Adrenal gland (tissue), 12 donors: ENCODE data around the gene CIC. TPM values are rescaled to one million over a fixed set of nuclear protein-coding genes. Genes with fewer than 3 reads are reported as not detected.

Experiments
- DNase-seq, 7 donors: peaks; one replicate each; pipeline ENCODE4 v3.0.0-alpha.2; 2019 to 2020
- H3K27ac ChIP-seq, 5 donors: fragments of 200-600 bp; sonication (generic) in 4 of 5; 1 replicate in 3 of 5; 2 replicates in 2 of 5; pipeline versions ENCODE4 v1.5.1 to v1.8.0; 2016 to 2020; ENCODE audit warnings: mild to moderate bottlenecking in 1 of 5
- H3K27me3 ChIP-seq: fragments of 200-600 bp; 2 replicates; pipeline ENCODE4 v1.8.0; 2021
- H3K36me3 ChIP-seq, 2 donors: fragments of 200-600 bp; replicated peaks in 1 of 2; 1 replicate in 1 of 2; 2 replicates in 1 of 2; pipeline versions ENCODE4 v1.5.1 to v1.8.0; 2018 to 2022
- H3K4me1 ChIP-seq, 2 donors: fragments of 200-600 bp; replicated peaks in 1 of 2; 1 replicate in 1 of 2; 2 replicates in 1 of 2; pipeline versions ENCODE4 v1.5.1 to v1.8.0; 2018 to 2021
- H3K4me3 ChIP-seq, 4 donors: fragments of 200-600 bp; sonication (generic) in 3 of 4; one replicate each; pipeline ENCODE4 v1.5.1; 2016 to 2018
- H3K9me3 ChIP-seq, 3 donors: fragments of 200-600 bp; sonication (generic) in 1 of 3; replicated peaks in 1 of 3; 1 replicate in 2 of 3; 2 replicates in 1 of 3; pipeline versions ENCODE4 v1.5.1 to v1.8.0; 2016 to 2021
- POLR2A ChIP-seq, 2 donors: fragments of 450-650 bp; IDR thresholded peaks; one replicate each; pipeline ENCODE4 v1.6.1; 2017; ENCODE audit warnings: antibody characterized with exemption in 2 of 2, mild to moderate bottlenecking in 2 of 2, moderate library complexity in 1 of 2
- WGBS, 4 donors: extraction: QIAGEN DNeasy Blood & Tissue Kit in 2 of 4; methylation state at CpG; one replicate each; pipeline versions ENCODE4 v1.1.5 to v1.1.7; 2013 to 2017; 5-methylcytosine and 5-hydroxymethylcytosine counted together
- intact Hi-C, 2 donors: fragments of 100-400 bp; cut with DNase I; formaldehyde crosslinking; loops; one replicate each; pipeline versions ENCODE4 v1.14.1 to v1.15.0; 2022 to 2023
- polyA plus RNA-seq, 3 donors: library from polyadenylated mRNA; stranded (reverse); fragments of 200-250 nt in 2 of 3; fragments of 350-450 nt in 1 of 3; fragmentation: Illumina TruSeq in 1 of 3; extraction: RNeasy Lipid Tissue Mini Kit (QIAGEN cat#74804) in 1 of 3; gene quantifications; one replicate each; pipeline ENCODE4 v1.2.3, GENCODE V29; 2013 to 2014
- total RNA-seq, 9 donors: library from RNA; depleted of rRNA in 4 of 9; stranded (reverse); fragments of >200 nt in 4 of 9; fragments of 120-200 nt in 1 of 9; fragmentation: NEBNext Ultra II Directional in 1 of 9; extraction: Animal tissue kit (Norgen Biotek cat#: 25700) in 1 of 9; gene quantifications; one replicate each; pipeline versions ENCODE4 v1.1.0 to v1.2.4, GENCODE V29; 2013 to 2023
- TF ChIP-seq, protein P1 (sequence below), 6 experiments: fragments of 450-650 bp in 4 of 6; fragments of 200-600 bp in 2 of 6; sonication (generic) in 1 of 6; IDR thresholded peaks; 1 replicate in 5 of 6; 2 replicates in 1 of 6; pipeline versions ENCODE4 v1.5.1 to v1.8.0; 2016 to 2021; ENCODE audit warnings: antibody characterized with exemption in 6 of 6, mild to moderate bottlenecking in 2 of 6, moderate library complexity in 1 of 6
- donor health status: healthy with polysubstance abuse.
- donor health status: Bipolar disorder and iron deficiency.
- donor health status: DM: yes; HTN: yes; CAD: no.
- donor health status: DM: no; HTN: no; CAD: no.
- donor health status: DM: no; HTN: no; CAD: no.
- donor health status: DM: yes; HTN: yes; CAD: no.

The CIC gene
- total and polyA plus RNA-seq, 12 donors = 11.9 to 171 (median 71.9) TPM

DNA sequence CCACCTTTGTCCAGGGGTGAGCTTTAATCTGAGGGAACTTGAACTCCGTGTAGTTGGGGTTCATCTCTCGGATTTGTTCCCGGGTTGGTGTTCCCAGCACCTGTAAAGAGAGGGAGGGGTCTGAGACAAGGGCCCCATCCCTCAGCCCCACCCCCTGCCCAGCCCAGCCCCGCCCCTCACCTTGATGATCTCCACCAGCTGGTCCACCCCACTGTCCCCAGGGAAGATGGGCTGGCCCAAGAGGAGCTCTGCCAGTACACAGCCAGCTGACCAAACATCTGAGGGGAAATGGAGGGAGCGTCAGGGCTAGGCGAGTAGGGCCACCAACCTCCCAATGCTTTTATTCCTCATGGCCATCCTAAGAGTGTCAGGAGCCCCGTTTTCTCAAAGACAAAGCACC, 35.9 kb upstream of the CIC start:
- Histone ChIP-seq H3K36me3 (peaks cover 0 to 79% of the 10 kb centered on the region in 2 donors), H3K9me3 (no peaks in the 10 kb centered on the region)

DNA sequence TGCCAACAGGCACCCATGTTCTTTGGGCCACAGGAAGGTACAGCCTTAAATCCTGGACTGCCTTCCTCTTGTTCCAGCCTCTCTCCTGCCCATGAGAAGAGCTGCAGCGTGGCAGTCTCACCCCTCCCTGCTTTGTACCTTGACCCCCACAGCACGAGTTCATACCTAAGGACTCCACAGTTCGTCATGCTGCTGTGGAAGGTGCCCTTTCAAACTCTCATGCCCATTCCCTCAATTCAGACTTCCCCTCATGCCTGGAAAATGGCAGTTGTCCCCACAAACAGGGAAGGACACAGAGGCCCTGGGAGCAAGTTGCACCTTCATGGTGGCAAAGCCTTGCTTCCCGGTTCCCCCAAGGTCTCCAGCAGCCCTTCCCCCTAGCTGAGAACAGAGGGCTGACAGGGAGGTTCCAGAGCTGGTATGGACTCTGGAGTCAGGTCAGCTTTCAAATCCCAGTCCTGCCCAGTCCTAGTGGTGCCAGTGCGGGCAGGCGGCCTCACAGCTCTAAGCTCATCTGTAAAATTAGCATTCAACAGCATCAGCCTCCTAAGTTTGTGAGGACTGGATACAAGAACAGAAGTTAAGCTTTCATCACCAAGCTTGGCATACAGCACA, 35.3 kb upstream of the CIC start:
- no peak for DNase-seq
- H3K36me3 ChIP-seq = peaks cover 0 to 78% of the 10 kb centered on the region in 2 donors
- WGBS, 4 donors = 52 to 68% (median 60%) methylated on average over 5 to 6 of the region's 6 CpGs
- H3K27ac ChIP-seq = peak overlapping the region in 1 of 5 donors; percentile 61
- H3K4me3 ChIP-seq = no peak overlapping the region
- TF ChIP-seq, protein P1, sequence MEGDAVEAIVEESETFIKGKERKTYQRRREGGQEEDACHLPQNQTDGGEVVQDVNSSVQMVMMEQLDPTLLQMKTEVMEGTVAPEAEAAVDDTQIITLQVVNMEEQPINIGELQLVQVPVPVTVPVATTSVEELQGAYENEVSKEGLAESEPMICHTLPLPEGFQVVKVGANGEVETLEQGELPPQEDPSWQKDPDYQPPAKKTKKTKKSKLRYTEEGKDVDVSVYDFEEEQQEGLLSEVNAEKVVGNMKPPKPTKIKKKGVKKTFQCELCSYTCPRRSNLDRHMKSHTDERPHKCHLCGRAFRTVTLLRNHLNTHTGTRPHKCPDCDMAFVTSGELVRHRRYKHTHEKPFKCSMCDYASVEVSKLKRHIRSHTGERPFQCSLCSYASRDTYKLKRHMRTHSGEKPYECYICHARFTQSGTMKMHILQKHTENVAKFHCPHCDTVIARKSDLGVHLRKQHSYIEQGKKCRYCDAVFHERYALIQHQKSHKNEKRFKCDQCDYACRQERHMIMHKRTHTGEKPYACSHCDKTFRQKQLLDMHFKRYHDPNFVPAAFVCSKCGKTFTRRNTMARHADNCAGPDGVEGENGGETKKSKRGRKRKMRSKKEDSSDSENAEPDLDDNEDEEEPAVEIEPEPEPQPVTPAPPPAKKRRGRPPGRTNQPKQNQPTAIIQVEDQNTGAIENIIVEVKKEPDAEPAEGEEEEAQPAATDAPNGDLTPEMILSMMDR (IDR thresholded peaks at IDR 0.05) = no peak
- no peak for TF ChIP-seq POLR2A (IDR thresholded peaks at IDR 0.05)
- intact Hi-C loops = loop anchor here in 1 of 2 donors (10.0 kb wide), 1 partner anchor 99 kb away; the partner anchor contains the start of gene POU2F2
- H3K4me1 ChIP-seq = peaks cover 6 to 11% of the 10 kb centered on the region in 2 donors
- no peaks in the 10 kb centered on the region for H3K9me3 ChIP-seq
- H3K27me3 ChIP-seq = no peaks in the 10 kb centered on the region

More for the DNA sequence above, 35.9 kb upstream of the CIC start:
- peak overlapping the region in 1 of 5 donors; percentile 61 for H3K27ac ChIP-seq
- no peaks in the 10 kb centered on the region for H3K27me3 ChIP-seq
- no peak overlapping the region for H3K4me3 ChIP-seq
- intact Hi-C loops = loop anchor here in 1 of 2 donors (10.0 kb wide), 1 partner anchor 98 kb away; the partner anchor contains the start of gene POU2F2
- no peak for DNase-seq
- WGBS, 4 donors = 73 to 81% (median 74%) methylated on average over 2 to 7 of the region's 7 CpGs
- no peak for TF ChIP-seq POLR2A (IDR thresholded peaks at IDR 0.05)
- TF ChIP-seq, protein P1 (IDR thresholded peaks at IDR 0.05) = no peak
- peaks cover 6 to 11% of the 10 kb centered on the region in 2 donors for H3K4me1 ChIP-seq

DNA sequence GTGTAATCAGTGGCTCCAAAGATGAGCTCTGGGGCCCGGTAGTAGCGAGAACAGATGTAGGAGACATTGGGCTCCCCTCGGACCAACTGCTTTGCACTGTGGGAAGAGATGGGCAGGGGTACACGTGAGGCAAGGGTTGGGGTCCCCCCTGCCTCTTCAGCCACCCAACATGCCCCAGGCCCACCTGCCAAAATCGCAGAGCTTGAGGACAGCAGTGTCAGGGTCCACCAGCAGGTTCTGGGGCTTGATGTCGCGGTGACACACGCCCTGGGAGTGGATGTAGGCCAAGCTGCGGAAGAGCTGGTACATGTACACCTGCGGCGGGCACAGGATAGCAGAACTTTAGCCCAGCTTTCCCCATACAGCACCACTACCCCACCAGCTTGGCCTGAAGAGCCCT, 34.7 kb upstream of the CIC start:
- Histone ChIP-seq H3K9me3 (no peaks in the 10 kb centered on the region), H3K36me3 (peaks cover 0 to 74% of the 10 kb centered on the region in 2 donors), H3K27ac (no peak overlapping the region), H3K4me3 (no peak overlapping the region), H3K27me3 (no peaks in the 10 kb centered on the region), H3K4me1 (peaks cover 6 to 11% of the 10 kb centered on the region in 2 donors)
- no peak for DNase-seq
- intact Hi-C loops = loop anchor here in 1 of 2 donors (10.0 kb wide), 1 partner anchor 100 kb away; the partner anchor contains the start of gene POU2F2
- 92 to 94% (median 93%) methylated on average over 5 to 11 of the region's 11 CpGs for WGBS, 4 donors
- TF ChIP-seq, protein P1 (IDR thresholded peaks at IDR 0.05) = no peak
- no peak for TF ChIP-seq POLR2A (IDR thresholded peaks at IDR 0.05)

DNA sequence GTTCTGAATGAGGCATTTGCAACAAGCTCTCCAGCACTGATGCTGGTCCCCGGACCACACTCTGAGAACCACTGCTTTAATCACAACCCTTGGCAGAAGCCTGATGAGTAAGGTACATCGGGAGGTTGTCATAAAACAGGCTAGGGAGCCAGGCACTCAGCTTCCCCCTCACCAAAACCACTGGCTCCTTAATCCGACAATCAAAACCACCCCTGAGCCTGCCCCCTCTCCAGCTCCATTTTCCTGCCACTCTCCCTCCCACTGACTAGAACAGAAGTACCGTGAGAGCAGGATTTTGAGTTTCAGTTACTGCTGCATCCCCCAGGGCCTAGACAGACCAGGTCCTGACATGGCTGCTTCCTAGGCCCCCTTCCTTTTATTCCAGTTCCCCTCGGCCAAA, 33.9 kb upstream of the CIC start:
- DNase-seq = no peak
- H3K4me3 ChIP-seq = no peak overlapping the region
- no peaks in the 10 kb centered on the region for H3K9me3 ChIP-seq
- no peaks in the 10 kb centered on the region for H3K27me3 ChIP-seq
- H3K27ac ChIP-seq = no peak overlapping the region
- H3K36me3 ChIP-seq = peaks cover 0 to 67% of the 10 kb centered on the region in 2 donors
- intact Hi-C loops = loop anchor here in 1 of 2 donors (10.0 kb wide), 1 partner anchor 100 kb away; the partner anchor contains the start of gene POU2F2
- H3K4me1 ChIP-seq = peaks cover 4 to 6% of the 10 kb centered on the region in 2 donors
- TF ChIP-seq, protein P1 (IDR thresholded peaks at IDR 0.05) = no peak
- no peak for TF ChIP-seq POLR2A (IDR thresholded peaks at IDR 0.05)
- WGBS, 4 donors = 80 to 88% (median 83%) methylated on average over 5 of the region's 5 CpGs
